ENCODE data around the gene RBM8A.

Gene RBM8A

GRCh38 chr1:145944532-145944931 lies 17.2 kb upstream of the RBM8A start:
- no peak overlapping the region for H2BK120ac ChIP-seq (ENCODE audit: low read depth, low read length)
- WGBS (ENCODE audit: extremely low coverage, insufficient coverage, low lambda C conversion rate): no CpG with 5 or more reads among the region's 3 CpGs

GRCh38 chr1:145942871-145943270 lies 15.6 kb upstream of the RBM8A start:
- Histone ChIP-seq H2BK15ac (replicated peaks; ENCODE audit: low read depth) (no peak overlapping the region), H3K18ac (ENCODE audit: low read length) (no peak overlapping the region), H3K56ac (ENCODE audit: low read length) (no peak overlapping the region), H2BK120ac (ENCODE audit: low read depth, low read length) (no peak overlapping the region), H3K36me3 (ENCODE audit: control insufficient read depth, insufficient read depth, low read length) (no peaks in the 10 kb centered on the region), H4K5ac (ENCODE audit: low read length) (no peak overlapping the region), H2BK5ac (ENCODE audit: low read length) (no peak overlapping the region), H3K79me1 (ENCODE audit: low read length) (no peaks in the 10 kb centered on the region), H3K4me3 (ENCODE audit: low read length) (no peak overlapping the region), H3K9ac (ENCODE audit: low read length) (no peak overlapping the region), H3K4me1 (ENCODE audit: control insufficient read depth, low read depth, low read length) (no peaks in the 10 kb centered on the region), H4K8ac (ENCODE audit: low read depth, low read length) (no peak overlapping the region), H3K4ac (ENCODE audit: low read depth, low read length) (no peak overlapping the region), H3K27ac (ENCODE audit: low read depth, low read length) (no peak overlapping the region), H3K4me2 (ENCODE audit: low read length) (no peak overlapping the region), H3K27me3 (ENCODE audit: insufficient read depth, low read length, poor library complexity) (no peaks in the 10 kb centered on the region), H2AK5ac (ENCODE audit: low read length) (no peak overlapping the region), H3K79me2 (ENCODE audit: control insufficient read depth, insufficient read depth, low read length) (no peaks in the 10 kb centered on the region), H3K23ac (ENCODE audit: low read length) (no peak overlapping the region)
- DNase-seq: no peak
- WGBS (ENCODE audit: extremely low coverage, insufficient coverage, low lambda C conversion rate): no CpG with 5 or more reads among the region's 6 CpGs

More at GRCh38 chr1:145944532-145944931, 17.2 kb upstream of the RBM8A start:
- Histone ChIP-seq H3K79me1 (ENCODE audit: low read length) (peaks cover 2% of the 10 kb centered on the region), H3K4me2 (ENCODE audit: low read length) (no peak overlapping the region), H3K4me3 (ENCODE audit: low read length) (no peak overlapping the region), H3K56ac (ENCODE audit: low read length) (no peak overlapping the region), H3K18ac (ENCODE audit: low read length) (no peak overlapping the region), H3K4me1 (ENCODE audit: control insufficient read depth, low read depth, low read length) (peaks cover 2% of the 10 kb centered on the region), H3K23ac (ENCODE audit: low read length) (no peak overlapping the region), H3K36me3 (ENCODE audit: control insufficient read depth, insufficient read depth, low read length) (no peaks in the 10 kb centered on the region), H2AK5ac (ENCODE audit: low read length) (no peak overlapping the region), H3K9ac (ENCODE audit: low read length) (no peak overlapping the region), H3K4ac (ENCODE audit: low read depth, low read length) (no peak overlapping the region), H2BK15ac (replicated peaks; ENCODE audit: low read depth) (no peak overlapping the region), H3K27me3 (ENCODE audit: insufficient read depth, low read length, poor library complexity) (no peaks in the 10 kb centered on the region), H3K27ac (ENCODE audit: low read depth, low read length) (no peak overlapping the region), H4K8ac (ENCODE audit: low read depth, low read length) (no peak overlapping the region), H2BK5ac (ENCODE audit: low read length) (no peak overlapping the region), H3K79me2 (ENCODE audit: control insufficient read depth, insufficient read depth, low read length) (no peaks in the 10 kb centered on the region), H4K5ac (ENCODE audit: low read length) (no peak overlapping the region)
- DNase-seq: no peak

- H3K27me3 ChIP-seq (ENCODE audit: insufficient read depth, low read length, poor library complexity): no peaks in the 10 kb centered on the region
These were observed 15.1 kb upstream of the RBM8A start for GRCh38 chr1:145942405-145942804.

GRCh38 chr1:145937436-145937835 lies 10.2 kb upstream of the RBM8A start:
- Histone ChIP-seq H2AK5ac (ENCODE audit: low read length) (no peak overlapping the region), H3K27me3 (ENCODE audit: insufficient read depth, low read length, poor library complexity) (no peaks in the 10 kb centered on the region), H3K4me1 (ENCODE audit: control insufficient read depth, low read depth, low read length) (peaks cover 6% of the 10 kb centered on the region), H4K8ac (ENCODE audit: low read depth, low read length) (no peak overlapping the region), H2BK120ac (ENCODE audit: low read depth, low read length) (no peak overlapping the region), H3K23ac (ENCODE audit: low read length) (no peak overlapping the region), H3K18ac (ENCODE audit: low read length) (no peak overlapping the region), H3K27ac (ENCODE audit: low read depth, low read length) (no peak overlapping the region), H2BK15ac (replicated peaks; ENCODE audit: low read depth) (no peak overlapping the region), H3K4me2 (ENCODE audit: low read length) (no peak overlapping the region), H3K9ac (ENCODE audit: low read length) (no peak overlapping the region), H3K4ac (ENCODE audit: low read depth, low read length) (no peak overlapping the region), H4K5ac (ENCODE audit: low read length) (no peak overlapping the region), H3K79me1 (ENCODE audit: low read length) (no peaks in the 10 kb centered on the region), H3K4me3 (ENCODE audit: low read length) (no peak overlapping the region), H3K79me2 (ENCODE audit: control insufficient read depth, insufficient read depth, low read length) (no peaks in the 10 kb centered on the region), H3K56ac (ENCODE audit: low read length) (no peak overlapping the region), H3K36me3 (ENCODE audit: control insufficient read depth, insufficient read depth, low read length) (no peaks in the 10 kb centered on the region), H2BK5ac (ENCODE audit: low read length) (no peak overlapping the region)
- DNase-seq: no peak
- WGBS (ENCODE audit: extremely low coverage, insufficient coverage, low lambda C conversion rate): no CpG with 5 or more reads among the region's 1 CpG

More at GRCh38 chr1:145942405-145942804, 15.1 kb upstream of the RBM8A start:
- no peaks in the 10 kb centered on the region for H3K79me2 ChIP-seq (ENCODE audit: control insufficient read depth, insufficient read depth, low read length)
- no peak overlapping the region for H3K27ac ChIP-seq (ENCODE audit: low read depth, low read length)
- H4K5ac ChIP-seq (ENCODE audit: low read length): no peak overlapping the region
- H2BK5ac ChIP-seq (ENCODE audit: low read length): no peak overlapping the region
- no peak overlapping the region for H2BK15ac ChIP-seq (replicated peaks; ENCODE audit: low read depth)
- no peak overlapping the region for H3K4ac ChIP-seq (ENCODE audit: low read depth, low read length)
- no peak overlapping the region for H3K9ac ChIP-seq (ENCODE audit: low read length)
- H3K36me3 ChIP-seq (ENCODE audit: control insufficient read depth, insufficient read depth, low read length): no peaks in the 10 kb centered on the region
- no peak overlapping the region for H3K4me2 ChIP-seq (ENCODE audit: low read length)
- WGBS (ENCODE audit: extremely low coverage, insufficient coverage, low lambda C conversion rate): no CpG with 5 or more reads among the region's 4 CpGs
- no peak overlapping the region for H3K23ac ChIP-seq (ENCODE audit: low read length)
- H3K4me1 ChIP-seq (ENCODE audit: control insufficient read depth, low read depth, low read length): no peaks in the 10 kb centered on the region
- no peak overlapping the region for H3K18ac ChIP-seq (ENCODE audit: low read length)
- no peaks in the 10 kb centered on the region for H3K79me1 ChIP-seq (ENCODE audit: low read length)
- H2BK120ac ChIP-seq (ENCODE audit: low read depth, low read length): no peak overlapping the region
- H3K4me3 ChIP-seq (ENCODE audit: low read length): no peak overlapping the region
- peak overlapping the region; percentile 82 for H4K8ac ChIP-seq (ENCODE audit: low read depth, low read length)
- H2AK5ac ChIP-seq (ENCODE audit: low read length): no peak overlapping the region
- no peak overlapping the region for H3K56ac ChIP-seq (ENCODE audit: low read length)
- DNase-seq: no peak

- H3K27me3 ChIP-seq (ENCODE audit: insufficient read depth, low read length, poor library complexity): no peaks in the 10 kb centered on the region
- DNase-seq: no peak
- no peak overlapping the region for H3K23ac ChIP-seq (ENCODE audit: low read length)
- H3K4ac ChIP-seq (ENCODE audit: low read depth, low read length): no peak overlapping the region
- peaks cover 6% of the 10 kb centered on the region for H3K4me1 ChIP-seq (ENCODE audit: control insufficient read depth, low read depth, low read length)
- no peak overlapping the region for H3K4me3 ChIP-seq (ENCODE audit: low read length)
- no peak overlapping the region for H4K5ac ChIP-seq (ENCODE audit: low read length)
- WGBS (ENCODE audit: extremely low coverage, insufficient coverage, low lambda C conversion rate): no CpG with 5 or more reads among the region's 8 CpGs
- peak overlapping the region; percentile 29 for H3K56ac ChIP-seq (ENCODE audit: low read length)
- H3K9ac ChIP-seq (ENCODE audit: low read length): no peak overlapping the region
- H3K18ac ChIP-seq (ENCODE audit: low read length): no peak overlapping the region
- peak overlapping the region; percentile 78 for H4K8ac ChIP-seq (ENCODE audit: low read depth, low read length)
- no peaks in the 10 kb centered on the region for H3K36me3 ChIP-seq (ENCODE audit: control insufficient read depth, insufficient read depth, low read length)
- H2BK5ac ChIP-seq (ENCODE audit: low read length): peak overlapping the region; percentile 33
- no peaks in the 10 kb centered on the region for H3K79me2 ChIP-seq (ENCODE audit: control insufficient read depth, insufficient read depth, low read length)
- H2AK5ac ChIP-seq (ENCODE audit: low read length): no peak overlapping the region
- no peaks in the 10 kb centered on the region for H3K79me1 ChIP-seq (ENCODE audit: low read length)
- no peak overlapping the region for H2BK15ac ChIP-seq (replicated peaks; ENCODE audit: low read depth)
- H3K4me2 ChIP-seq (ENCODE audit: low read length): no peak overlapping the region
- peak overlapping the region; percentile 1 for H3K27ac ChIP-seq (ENCODE audit: low read depth, low read length)
- H2BK120ac ChIP-seq (ENCODE audit: low read depth, low read length): no peak overlapping the region
These were observed 9.0 kb upstream of the RBM8A start for GRCh38 chr1:145936247-145936646.

- Histone ChIP-seq H3K18ac (ENCODE audit: low read length) (no peak overlapping the region), H3K9ac (ENCODE audit: low read length) (no peak overlapping the region), H3K56ac (ENCODE audit: low read length) (no peak overlapping the region), H3K79me1 (ENCODE audit: low read length) (no peaks in the 10 kb centered on the region), H3K27ac (ENCODE audit: low read depth, low read length) (no peak overlapping the region), H2BK120ac (ENCODE audit: low read depth, low read length) (no peak overlapping the region), H3K79me2 (ENCODE audit: control insufficient read depth, insufficient read depth, low read length) (no peaks in the 10 kb centered on the region), H3K4me3 (ENCODE audit: low read length) (no peak overlapping the region), H3K4ac (ENCODE audit: low read depth, low read length) (no peak overlapping the region), H4K5ac (ENCODE audit: low read length) (no peak overlapping the region), H3K27me3 (ENCODE audit: insufficient read depth, low read length, poor library complexity) (no peaks in the 10 kb centered on the region), H3K36me3 (ENCODE audit: control insufficient read depth, insufficient read depth, low read length) (no peaks in the 10 kb centered on the region), H3K23ac (ENCODE audit: low read length) (no peak overlapping the region), H2AK5ac (ENCODE audit: low read length) (no peak overlapping the region), H2BK5ac (ENCODE audit: low read length) (no peak overlapping the region), H3K4me1 (ENCODE audit: control insufficient read depth, low read depth, low read length) (peaks cover 6% of the 10 kb centered on the region), H4K8ac (ENCODE audit: low read depth, low read length) (no peak overlapping the region), H2BK15ac (replicated peaks; ENCODE audit: low read depth) (peak overlapping the region; percentile 8), H3K4me2 (ENCODE audit: low read length) (no peak overlapping the region)
- no peak for DNase-seq
These were observed 8.4 kb upstream of the RBM8A start for GRCh38 chr1:145935708-145936107.
